A549 treated with Hydrocortisone at 1 μM for 4 hours (cell line): ENCODE measurements around the gene IKZF1. TPM values are rescaled to one million over a fixed set of nuclear protein-coding genes. Genes with fewer than 3 reads are reported as not detected.

Source experiments
- total RNA-seq: library from RNA; stranded (reverse); fragments of 200-300 nt; extraction: Qiagen RNA extraction; gene quantifications from 5 replicates; pipeline ENCODE4 v1.2.3, GENCODE V29; 2022

IKZF1 gene
- total RNA-seq = not detected in 5 replicates

DNA sequence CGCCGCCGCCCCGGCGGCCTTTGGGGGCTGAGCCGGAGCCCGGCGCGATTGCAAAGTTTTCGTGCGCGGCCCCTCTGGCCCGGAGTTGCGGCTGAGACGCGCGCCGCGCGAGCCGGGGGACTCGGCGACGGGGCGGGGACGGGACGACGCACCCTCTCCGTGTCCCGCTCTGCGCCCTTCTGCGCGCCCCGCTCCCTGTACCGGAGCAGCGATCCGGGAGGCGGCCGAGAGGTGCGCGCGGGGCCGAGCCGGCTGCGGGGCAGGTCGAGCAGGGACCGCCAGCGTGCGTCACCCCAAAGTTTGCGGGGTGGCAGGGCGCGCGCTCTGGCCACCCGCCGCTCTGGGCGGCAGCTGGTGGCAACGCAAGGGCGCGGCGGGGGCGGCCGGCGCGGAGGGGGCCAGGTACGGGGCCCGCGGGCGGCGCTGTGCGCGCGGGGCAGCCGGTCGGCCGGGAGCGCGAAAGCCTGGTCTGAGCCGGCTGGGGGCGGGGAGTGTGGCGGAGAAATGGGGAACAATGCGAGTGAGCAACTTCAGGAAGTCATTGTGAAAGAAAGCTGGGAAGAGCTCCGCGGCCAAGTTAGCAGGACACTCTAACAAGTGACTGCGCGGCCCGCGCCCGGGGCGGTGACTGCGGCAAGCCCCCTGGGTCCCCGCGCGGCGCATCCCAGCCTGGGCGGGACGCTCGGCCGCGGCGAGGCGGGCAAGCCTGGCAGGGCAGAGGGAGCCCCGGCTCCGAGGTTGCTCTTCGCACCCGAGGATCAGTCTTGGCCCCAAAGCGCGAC is at the start of gene IKZF1:
IKZF1 (plus strand) TSS at position 588 of the 782 bp plus-strand sequence. CDS start 14,346 bp downstream, outside the sequence.

DNA sequence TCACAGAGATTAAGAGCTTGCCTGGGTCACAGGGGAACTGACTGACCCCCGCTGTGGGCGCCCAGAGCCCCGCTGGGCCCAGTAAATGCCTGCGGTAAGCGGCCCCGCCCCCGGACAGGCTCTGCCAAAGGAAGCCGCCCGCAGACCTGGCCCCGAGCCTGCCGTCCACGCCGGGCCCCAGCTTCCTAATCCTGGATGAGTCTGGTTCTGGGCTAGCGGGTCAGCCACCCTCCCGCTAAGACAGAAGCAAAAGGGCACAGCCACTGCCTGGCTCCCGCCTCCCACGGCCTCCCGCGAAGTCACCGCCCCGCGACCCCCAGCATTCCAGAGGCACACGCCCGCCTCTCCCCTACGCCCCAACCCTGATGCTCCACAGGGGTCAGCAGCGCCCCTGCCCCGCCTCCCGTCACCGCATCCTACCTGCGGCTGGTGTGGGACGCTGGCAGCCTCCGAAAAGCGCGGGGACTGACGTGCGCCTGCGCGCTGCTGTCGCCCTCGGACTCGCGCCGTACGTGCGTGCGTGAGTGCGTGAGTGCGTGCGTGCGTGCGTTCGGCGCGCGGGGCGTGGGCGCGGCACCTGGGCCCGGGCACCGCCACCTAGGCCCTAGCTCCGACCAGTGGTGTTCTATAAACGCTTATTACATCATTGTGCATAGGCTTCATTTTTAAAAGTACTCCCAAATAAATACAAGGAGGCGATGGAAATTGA is 145.5 kb downstream of the IKZF1 start, which contains the start of gene FIGNL1:
FIGNL1 (minus strand) TSS at position 470 of the 709 bp plus-strand sequence. CDS start 3,063 bp downstream, outside the sequence.

Other genes starting within 250 kb of the IKZF1 start
- gene ZPBP, start 211.5 kb upstream of the IKZF1 start, total RNA-seq = not detected in 5 replicates
- 15.4 to 20.8 TPM (median 15.9 TPM) in 5 replicates for gene FIGNL1, start 145.6 kb downstream of the IKZF1 start, total RNA-seq